IMR-90 (cell line): ENCODE measurements around the gene SSNA1. TPM values are rescaled to one million over a fixed set of nuclear protein-coding genes. Genes with fewer than 3 reads are reported as not detected.

Source experiments
- ATAC-seq: fragments of 200-7000 bp; cut with Tn5 transposase; 2 replicates; pipeline ENCODE4 v1.9.1; 2020; ENCODE audit warnings: low read depth, mild to moderate bottlenecking, moderate library complexity
- BruUV-seq: library from RNA; stranded (reverse); fragments of 400-500 nt; replicated peaks from 2 replicates; lab custom pipeline; 2021; lab: Mats Ljungman, UMichigan
- CTCF ChIA-PET: fragments of 300-600 bp; formaldehyde crosslinking; extraction: SDS; loops from one replicate; lab custom pipeline; 2021; ENCODE audit warnings: antibody characterized with exemption; lab: Yijun Ruan, JAX
- POLR2A ChIA-PET: fragments of 300-600 bp; sonication (Branson Sonifier 250); formaldehyde crosslinking; loops from one replicate; lab custom pipeline; 2022; ENCODE audit warnings: antibody characterized with exemption; ENCODE audit not compliant: unreplicated experiment; lab: Charles Lee
- DNase-seq: peaks from one replicate; pipeline ENCODE4 v3.0.0; 2013
- H2AFZ ChIP-seq: replicated peaks from 2 replicates; pipeline ENCODE3; 2013; ENCODE audit warnings: low read length, mild to moderate bottlenecking; ENCODE audit not compliant: poor library complexity
- H2AK5ac ChIP-seq: 2 replicates; pipeline ENCODE4 v1.6.1; 2013; ENCODE audit warnings: low read depth, low read length, inconsistent platforms
- H2AK9ac ChIP-seq: replicated peaks from 2 replicates; pipeline ENCODE3; 2013; ENCODE audit warnings: mild to moderate bottlenecking, low read depth, low read length, moderate library complexity; ENCODE audit not compliant: poor library complexity
- H2BK120ac ChIP-seq: 2 replicates; pipeline ENCODE4 v1.6.1; 2013; ENCODE audit warnings: low read depth, low read length, inconsistent platforms
- H2BK15ac ChIP-seq: 3 replicates; pipeline ENCODE4 v1.6.1; 2013; ENCODE audit warnings: low read depth, low read length, inconsistent platforms
- H2BK20ac ChIP-seq: 2 replicates; pipeline ENCODE4 v1.6.1; 2013; ENCODE audit warnings: low read depth, mild to moderate bottlenecking, inconsistent platforms, low read length, moderate library complexity
- H2BK5ac ChIP-seq: 2 replicates; pipeline ENCODE4 v1.6.1; 2013; ENCODE audit warnings: mild to moderate bottlenecking, low read depth, low read length, inconsistent platforms; ENCODE audit not compliant: poor library complexity, severe bottlenecking
- H3K14ac ChIP-seq: replicated peaks from 2 replicates; pipeline ENCODE4 v1.6.1; 2013; ENCODE audit warnings: low read depth, low read length, inconsistent platforms
- H3K18ac ChIP-seq: 2 replicates; pipeline ENCODE4 v1.6.1; 2013; ENCODE audit warnings: low read depth, low read length, control low read depth
- H3K23ac ChIP-seq: 2 replicates; pipeline ENCODE4 v1.6.1; 2013; ENCODE audit warnings: low read depth, low read length, inconsistent platforms
- H3K27ac ChIP-seq: 2 replicates; pipeline ENCODE4 v1.5.1; 2013; ENCODE audit warnings: mild to moderate bottlenecking, control low read depth, low read length; ENCODE audit not compliant: insufficient read depth
- H3K27me3 ChIP-seq: 2 replicates; pipeline ENCODE4 v1.6.1; 2013; ENCODE audit warnings: low read length; ENCODE audit not compliant: control insufficient read depth, insufficient read depth
- H3K36me3 ChIP-seq: 2 replicates; pipeline ENCODE4 v1.6.1; 2013; ENCODE audit warnings: low read length, mixed read lengths; ENCODE audit not compliant: control insufficient read depth, insufficient read depth
- H3K4ac ChIP-seq: 2 replicates; pipeline ENCODE4 v1.6.1; 2013; ENCODE audit warnings: low read depth, low read length, inconsistent platforms
- H3K4me1 ChIP-seq: 2 replicates; pipeline ENCODE4 v1.6.1; 2013; ENCODE audit warnings: low read length, mixed read lengths; ENCODE audit not compliant: control insufficient read depth, insufficient read depth
- H3K4me2 ChIP-seq: 2 replicates; pipeline ENCODE4 v1.6.1; 2013; ENCODE audit warnings: low read depth, mild to moderate bottlenecking, control low read depth, low read length, moderate library complexity
- H3K4me3 ChIP-seq: 2 replicates; pipeline ENCODE4 v1.5.1; 2013; ENCODE audit warnings: low read depth, mild to moderate bottlenecking, control low read depth, low read length, moderate library complexity; ENCODE audit not compliant: insufficient read depth
- H3K56ac ChIP-seq: 2 replicates; pipeline ENCODE4 v1.6.1; 2013; ENCODE audit warnings: low read length, inconsistent platforms; ENCODE audit not compliant: insufficient read depth; ENCODE audit errors: extremely low read depth
- H3K79me1 ChIP-seq, 2 experiments: 2 replicates each; pipeline ENCODE4 v1.6.1; 2013; ENCODE audit warnings: low read length in 2 of 2, inconsistent platforms in 1 of 2, low read depth in 1 of 2
- H3K9ac ChIP-seq: 2 replicates; pipeline ENCODE4 v1.6.1; 2013; ENCODE audit warnings: low read depth, low read length, control low read depth
- H3K9me1 ChIP-seq: 2 replicates; pipeline ENCODE4 v1.6.1; 2013; ENCODE audit warnings: low read length, inconsistent platforms; ENCODE audit not compliant: insufficient read depth
- H3K9me3 ChIP-seq: 2 replicates; pipeline ENCODE4 v1.6.1; 2013; ENCODE audit warnings: low read length; ENCODE audit not compliant: control insufficient read depth, insufficient read depth
- H4K20me1 ChIP-seq: 2 replicates; pipeline ENCODE4 v1.6.1; 2013; ENCODE audit warnings: low read length, inconsistent platforms; ENCODE audit not compliant: insufficient read depth
- H4K5ac ChIP-seq: 2 replicates; pipeline ENCODE4 v1.6.1; 2013; ENCODE audit warnings: mild to moderate bottlenecking, low read depth, low read length, control low read depth
- H4K8ac ChIP-seq, 2 experiments: 2 replicates each; pipeline ENCODE4 v1.6.1; 2013; ENCODE audit warnings: low read depth in 2 of 2, low read length in 2 of 2, control low read depth in 1 of 2, inconsistent platforms in 1 of 2
- H4K91ac ChIP-seq: 2 replicates; pipeline ENCODE4 v1.6.1; 2013; ENCODE audit warnings: low read depth, low read length, inconsistent platforms; ENCODE audit not compliant: insufficient read depth
- RAD21 ChIP-seq: IDR thresholded peaks from 2 replicates; pipeline ENCODE4 v1.6.1; 2012; ENCODE audit warnings: low read length, improper control_type of control experiment
- RCOR1 ChIP-seq: IDR thresholded peaks from 2 replicates; pipeline ENCODE4 v1.6.1; 2012; ENCODE audit warnings: mild to moderate bottlenecking, low read length, improper control_type of control experiment; ENCODE audit not compliant: insufficient replicate concordance
- USF2 ChIP-seq: fragments of 150-350 bp; IDR thresholded peaks from 2 replicates; pipeline ENCODE4 v1.6.1; 2017; ENCODE audit warnings: mild to moderate bottlenecking, antibody characterized with exemption, low read length, low read depth
- WGBS, 2 experiments: methylation state at CpG; one replicate each; pipeline versions ENCODE4 v1.1.5 to v1.1.7; 2013; ENCODE audit warnings: missing lambda C conversion rate in 2 of 2; ENCODE audit not compliant: insufficient read length in 1 of 2; ENCODE audit errors: extremely low coverage in 2 of 2; 5-methylcytosine and 5-hydroxymethylcytosine counted together
- dilution Hi-C: fragments of 300-500 bp; cut with HindIII; formaldehyde crosslinking; loops from one replicate; pipeline ENCODE4 v1.14.3; 2018; ENCODE audit warnings: low sequenced_read_pairs; ENCODE audit not compliant: unreplicated experiment
- in situ Hi-C: fragments of 300-500 bp; cut with MboI; formaldehyde crosslinking; loops from 3 replicates; pipeline ENCODE4 v1.14.3; 2019; ENCODE audit warnings: low sequenced_read_pairs, inconsistent platforms, mixed read lengths
- intact Hi-C: fragments of 100-400 bp; cut with micrococcal nuclease; formaldehyde crosslinking; loops from 2 replicates; pipeline ENCODE4 v1.10.0; 2022
- polyA plus RNA-seq, 3 experiments: library from polyadenylated mRNA; depleted of rRNA; stranded (reverse); fragments of >200 nt; gene quantifications; 2 replicates each; pipeline ENCODE4 v1.2.3, GENCODE V29; 2012; ENCODE audit warnings: low replicate concordance in 1 of 3
- total RNA-seq: library from RNA; depleted of rRNA; stranded (reverse); fragments of >200 nt; gene quantifications from 2 replicates; pipeline ENCODE4 v1.2.3, GENCODE V29; 2012

SSNA1 gene
- total and polyA plus RNA-seq, 2 of the 4 experiments (the other 2 are of a cell fraction): 55.7 to 86.7 TPM

GRCh38 chr9:137229903-137230704 lies 41.6 kb downstream of the SSNA1 start:
- Histone ChIP-seq H2AK9ac (no peak overlapping the region), H3K9ac (no peak overlapping the region), H3K79me1 (no peaks in the 10 kb centered on the region), H3K4me3 (no peak overlapping the region), H2BK120ac (no peak overlapping the region), H2BK5ac (no peak overlapping the region), H2AK5ac (no peak overlapping the region), H3K4me1 (peaks cover 2% of the 10 kb centered on the region; the same call in 1 of the 2 replicates), H4K91ac (no peak overlapping the region), H3K9me3 (no peaks in the 10 kb centered on the region), H4K8ac (no peak overlapping the region), H3K56ac (no peak overlapping the region), H2AFZ (no peak overlapping the region), H3K4me2 (no peak overlapping the region), H3K14ac (no peak overlapping the region), H3K23ac (no peak overlapping the region), H2BK15ac (no peak overlapping the region), H3K9me1 (no peaks in the 10 kb centered on the region), H4K20me1 (no peaks in the 10 kb centered on the region), H3K18ac (no peak overlapping the region), H4K5ac (no peak overlapping the region), H2BK20ac (no peak overlapping the region), H3K27ac (no peak overlapping the region), H3K36me3 (no peaks in the 10 kb centered on the region), H3K27me3 (peaks cover 1% of the 10 kb centered on the region; the same call in 1 of the 2 replicates), H3K4ac (no peak overlapping the region)
- dilution Hi-C loops (no loop called here), in situ Hi-C loops (loop anchor here (5.0 kb wide), 1 partner anchor 108 kb away; no protein-coding TSS in a partner anchor), intact Hi-C loops (no loop called here)
- ChIA-PET CTCF (no interaction called here), POLR2A (interaction anchor here (0.7 kb wide), 1 partner anchor 114 kb away, joined by 12 read pairs; no protein-coding TSS in a partner anchor)
- BruUV-seq: no TSS peak
- DNase-seq (no peak), ATAC-seq (no peak)
- TF ChIP-seq USF2: no peak
- no peak for TF ChIP-seq RCOR1
- no peak for TF ChIP-seq RAD21
- 61% methylated on average over 10 of the region's 31 CpGs; no CpG with 5 or more reads in 1 of the 2 experiments for WGBS, 2 experiments
